Panc1 (cell line): ENCODE results near the gene GPD2. TPM values are rescaled to one million over a fixed set of nuclear protein-coding genes. Genes with fewer than 3 reads are reported as not detected.

Experiments
- ATAC-seq: fragments of 200-7000 bp; cut with Tn5 transposase; 2 replicates; pipeline ENCODE4 v1.9.1; 2020; ENCODE audit warnings: mild to moderate bottlenecking, moderate library complexity
- BruUV-seq: library from RNA; stranded (reverse); fragments of 400-500 nt; replicated peaks from 2 replicates; lab custom pipeline; 2021; lab: Mats Ljungman, UMichigan
- CTCF ChIA-PET: fragments of 300-600 bp; sonication (Branson Sonifier 250); formaldehyde crosslinking; loops from one replicate; lab custom pipeline; 2022; ENCODE audit warnings: antibody characterized with exemption; lab: Charles Lee
- POLR2A ChIA-PET: fragments of 300-600 bp; sonication (Branson Sonifier 250); formaldehyde crosslinking; loops from one replicate; lab custom pipeline; 2022; ENCODE audit warnings: antibody characterized with exemption; lab: Charles Lee
- DNase-seq: peaks from one replicate; pipeline ENCODE4 v3.0.0-alpha.2; 2010; ENCODE audit warnings: low read depth, low spot score
- H3K27ac ChIP-seq: 2 replicates; pipeline ENCODE4 v1.5.1; 2011; ENCODE audit warnings: mild to moderate bottlenecking, low read length, inconsistent platforms
- H3K27me3 ChIP-seq: fragments of 200-500 bp; sonication (Bioruptor generic); 2 replicates; pipeline ENCODE4 v1.6.0; 2014; ENCODE audit warnings: low read length, inconsistent platforms; ENCODE audit not compliant: control insufficient read depth, insufficient read depth
- H3K36me3 ChIP-seq: fragments of 200-500 bp; sonication (Bioruptor generic); 2 replicates; pipeline ENCODE4 v1.5.1; 2014; ENCODE audit warnings: inconsistent platforms, mild to moderate bottlenecking, low read length, moderate library complexity; ENCODE audit not compliant: control insufficient read depth, insufficient read depth
- H3K4me1 ChIP-seq: 2 replicates; pipeline ENCODE4 v1.5.1; 2011; ENCODE audit warnings: inconsistent platforms, mild to moderate bottlenecking, low read length, moderate library complexity; ENCODE audit not compliant: control insufficient read depth, insufficient read depth
- H3K4me3 ChIP-seq, 2 experiments: 2 replicates each; pipeline ENCODE4 v1.5.1; 2011 to 2012; ENCODE audit warnings: low read depth in 2 of 2, low read length in 2 of 2, mild to moderate bottlenecking in 2 of 2, inconsistent platforms in 1 of 2, moderate library complexity in 1 of 2
- H3K9me3 ChIP-seq: fragments of 200-500 bp; sonication (Bioruptor generic); 2 replicates; pipeline ENCODE4 v1.5.1; 2014; ENCODE audit warnings: low read depth, mild to moderate bottlenecking, inconsistent platforms, low read length, moderate library complexity; ENCODE audit not compliant: control insufficient read depth, insufficient read depth
- POLR2AphosphoS5 ChIP-seq: IDR thresholded peaks from 2 replicates; pipeline ENCODE4 v1.6.1; 2012; ENCODE audit warnings: mild to moderate bottlenecking, low read depth, low read length, moderate library complexity
- SIN3A ChIP-seq: IDR thresholded peaks from 2 replicates; pipeline ENCODE4 v1.6.1; 2012; ENCODE audit warnings: low read depth, mild to moderate bottlenecking, low read length, moderate library complexity, borderline replicate concordance; ENCODE audit not compliant: insufficient read depth
- TCF7L2 ChIP-seq: IDR thresholded peaks from 2 replicates; pipeline ENCODE4 v1.6.1; 2011; ENCODE audit warnings: mild to moderate bottlenecking, low read depth, low read length, inconsistent platforms
- in situ Hi-C: cut with HindIII; loops from 2 replicates; pipeline ENCODE4 v1.10.0; 2016; ENCODE audit warnings: low sequenced_read_pairs, low pct_unique_long_range_greater_than_20kb
- intact Hi-C: fragments of 100-400 bp; cut with micrococcal nuclease; formaldehyde crosslinking; loops from one replicate; pipeline ENCODE4 v1.10.0; 2022; ENCODE audit not compliant: unreplicated experiment
- total RNA-seq: library from RNA; stranded (reverse); gene quantifications from one replicate; pipeline ENCODE4 v1.2.1, GENCODE V29; 2021; ENCODE audit not compliant: unreplicated experiment
- TF ChIP-seq, protein P1 (sequence below), 2 experiments: IDR thresholded peaks; 2 replicates each; pipeline ENCODE4 v1.6.1; 2011 to 2012; ENCODE audit warnings: low read depth in 2 of 2, control low read depth in 1 of 2, low read length in 1 of 2, mild to moderate bottlenecking in 1 of 2, moderate library complexity in 1 of 2; ENCODE audit not compliant: insufficient read depth in 1 of 2
- TF ChIP-seq, protein P2 (sequence below): fragments of 450-650 bp; IDR thresholded peaks from 2 replicates; pipeline ENCODE4 v1.5.1; 2017; ENCODE audit warnings: mild to moderate bottlenecking

The GPD2 gene
- total RNA-seq, 1 experiment from 2014 or later = 27.5 TPM

DNA sequence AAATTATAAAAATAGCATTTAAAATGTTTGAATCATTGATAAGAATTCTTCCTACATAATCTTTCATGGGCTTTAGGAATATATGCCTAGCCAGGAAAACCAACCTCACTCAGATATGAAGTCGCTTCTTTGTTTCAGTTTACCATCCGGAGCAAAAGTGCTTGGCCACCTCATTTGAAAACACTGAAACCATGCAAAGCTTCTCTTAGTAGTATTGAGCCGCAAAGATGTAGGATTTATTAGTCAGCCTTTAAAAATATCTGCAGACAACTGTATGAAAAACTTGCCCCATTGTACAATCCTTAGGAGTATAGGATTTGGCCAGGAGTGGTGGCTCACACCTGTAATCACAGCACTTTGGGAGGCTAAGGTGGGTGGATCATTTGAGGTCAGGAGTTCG lies 24.3 kb upstream of the GPD2 start:
- H3K4me3 ChIP-seq = no peak overlapping the region
- ATAC-seq (no peak), DNase-seq (no peak)
- in situ Hi-C loops (no loop called here), intact Hi-C loops (no loop called here)
- H3K36me3 ChIP-seq = no peaks in the 10 kb centered on the region
- BruUV-seq = no TSS peak
- no peak overlapping the region for H3K27ac ChIP-seq
- H3K27me3 ChIP-seq = peaks cover 2% of the 10 kb centered on the region; the same call in 1 of the 2 replicates
- H3K9me3 ChIP-seq = no peaks in the 10 kb centered on the region
- POLR2A ChIA-PET = no interaction called here
- H3K4me1 ChIP-seq = no peaks in the 10 kb centered on the region
- CTCF ChIA-PET = no interaction called here
- no peak for TF ChIP-seq POLR2AphosphoS5
- no peak for TF ChIP-seq SIN3A

DNA sequence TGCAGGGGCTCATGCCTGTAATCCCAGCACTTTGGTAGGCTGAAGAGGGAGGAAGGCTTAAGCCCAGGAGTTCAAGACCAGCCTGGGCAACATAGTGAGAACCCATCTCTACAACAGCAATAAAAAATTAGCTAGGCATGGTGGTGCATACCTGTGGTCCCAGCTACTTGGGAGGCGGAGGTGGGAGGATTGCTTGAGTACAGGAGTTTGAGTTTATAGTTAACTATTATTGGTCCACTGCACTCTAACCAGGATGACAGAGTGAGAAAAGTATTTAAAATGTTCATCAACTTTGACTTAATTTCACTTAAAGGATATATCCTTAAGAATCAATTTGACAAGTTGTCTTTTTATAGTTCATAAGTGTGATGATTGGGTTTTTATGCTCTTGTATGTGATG lies 14.3 kb upstream of the GPD2 start:
- no TSS peak for BruUV-seq
- H3K4me3 ChIP-seq = no peak overlapping the region
- no peaks in the 10 kb centered on the region for H3K9me3 ChIP-seq
- no peaks in the 10 kb centered on the region; the same call in 1 of the 2 replicates for H3K27me3 ChIP-seq
- DNase-seq (no peak), ATAC-seq (no peak)
- H3K36me3 ChIP-seq = no peaks in the 10 kb centered on the region
- in situ Hi-C loops (no loop called here), intact Hi-C loops (loop anchor here (10.0 kb wide), 1 partner anchor 163 kb away; no protein-coding TSS in a partner anchor)
- H3K27ac ChIP-seq = no peak overlapping the region
- POLR2A ChIA-PET = no interaction called here
- H3K4me1 ChIP-seq = no peaks in the 10 kb centered on the region
- CTCF ChIA-PET = no interaction called here
- TF ChIP-seq, protein P1, sequence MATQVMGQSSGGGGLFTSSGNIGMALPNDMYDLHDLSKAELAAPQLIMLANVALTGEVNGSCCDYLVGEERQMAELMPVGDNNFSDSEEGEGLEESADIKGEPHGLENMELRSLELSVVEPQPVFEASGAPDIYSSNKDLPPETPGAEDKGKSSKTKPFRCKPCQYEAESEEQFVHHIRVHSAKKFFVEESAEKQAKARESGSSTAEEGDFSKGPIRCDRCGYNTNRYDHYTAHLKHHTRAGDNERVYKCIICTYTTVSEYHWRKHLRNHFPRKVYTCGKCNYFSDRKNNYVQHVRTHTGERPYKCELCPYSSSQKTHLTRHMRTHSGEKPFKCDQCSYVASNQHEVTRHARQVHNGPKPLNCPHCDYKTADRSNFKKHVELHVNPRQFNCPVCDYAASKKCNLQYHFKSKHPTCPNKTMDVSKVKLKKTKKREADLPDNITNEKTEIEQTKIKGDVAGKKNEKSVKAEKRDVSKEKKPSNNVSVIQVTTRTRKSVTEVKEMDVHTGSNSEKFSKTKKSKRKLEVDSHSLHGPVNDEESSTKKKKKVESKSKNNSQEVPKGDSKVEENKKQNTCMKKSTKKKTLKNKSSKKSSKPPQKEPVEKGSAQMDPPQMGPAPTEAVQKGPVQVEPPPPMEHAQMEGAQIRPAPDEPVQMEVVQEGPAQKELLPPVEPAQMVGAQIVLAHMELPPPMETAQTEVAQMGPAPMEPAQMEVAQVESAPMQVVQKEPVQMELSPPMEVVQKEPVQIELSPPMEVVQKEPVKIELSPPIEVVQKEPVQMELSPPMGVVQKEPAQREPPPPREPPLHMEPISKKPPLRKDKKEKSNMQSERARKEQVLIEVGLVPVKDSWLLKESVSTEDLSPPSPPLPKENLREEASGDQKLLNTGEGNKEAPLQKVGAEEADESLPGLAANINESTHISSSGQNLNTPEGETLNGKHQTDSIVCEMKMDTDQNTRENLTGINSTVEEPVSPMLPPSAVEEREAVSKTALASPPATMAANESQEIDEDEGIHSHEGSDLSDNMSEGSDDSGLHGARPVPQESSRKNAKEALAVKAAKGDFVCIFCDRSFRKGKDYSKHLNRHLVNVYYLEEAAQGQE (IDR thresholded peaks at IDR 0.05; ENCODE audit: insufficient read depth in 1 of 2, low read depth in 2 of 2, low read length in 1 of 2) = no peak
- no peak for TF ChIP-seq SIN3A
- TF ChIP-seq, protein P2, sequence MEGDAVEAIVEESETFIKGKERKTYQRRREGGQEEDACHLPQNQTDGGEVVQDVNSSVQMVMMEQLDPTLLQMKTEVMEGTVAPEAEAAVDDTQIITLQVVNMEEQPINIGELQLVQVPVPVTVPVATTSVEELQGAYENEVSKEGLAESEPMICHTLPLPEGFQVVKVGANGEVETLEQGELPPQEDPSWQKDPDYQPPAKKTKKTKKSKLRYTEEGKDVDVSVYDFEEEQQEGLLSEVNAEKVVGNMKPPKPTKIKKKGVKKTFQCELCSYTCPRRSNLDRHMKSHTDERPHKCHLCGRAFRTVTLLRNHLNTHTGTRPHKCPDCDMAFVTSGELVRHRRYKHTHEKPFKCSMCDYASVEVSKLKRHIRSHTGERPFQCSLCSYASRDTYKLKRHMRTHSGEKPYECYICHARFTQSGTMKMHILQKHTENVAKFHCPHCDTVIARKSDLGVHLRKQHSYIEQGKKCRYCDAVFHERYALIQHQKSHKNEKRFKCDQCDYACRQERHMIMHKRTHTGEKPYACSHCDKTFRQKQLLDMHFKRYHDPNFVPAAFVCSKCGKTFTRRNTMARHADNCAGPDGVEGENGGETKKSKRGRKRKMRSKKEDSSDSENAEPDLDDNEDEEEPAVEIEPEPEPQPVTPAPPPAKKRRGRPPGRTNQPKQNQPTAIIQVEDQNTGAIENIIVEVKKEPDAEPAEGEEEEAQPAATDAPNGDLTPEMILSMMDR = no peak
- no peak for TF ChIP-seq POLR2AphosphoS5
- no peak for TF ChIP-seq TCF7L2

DNA sequence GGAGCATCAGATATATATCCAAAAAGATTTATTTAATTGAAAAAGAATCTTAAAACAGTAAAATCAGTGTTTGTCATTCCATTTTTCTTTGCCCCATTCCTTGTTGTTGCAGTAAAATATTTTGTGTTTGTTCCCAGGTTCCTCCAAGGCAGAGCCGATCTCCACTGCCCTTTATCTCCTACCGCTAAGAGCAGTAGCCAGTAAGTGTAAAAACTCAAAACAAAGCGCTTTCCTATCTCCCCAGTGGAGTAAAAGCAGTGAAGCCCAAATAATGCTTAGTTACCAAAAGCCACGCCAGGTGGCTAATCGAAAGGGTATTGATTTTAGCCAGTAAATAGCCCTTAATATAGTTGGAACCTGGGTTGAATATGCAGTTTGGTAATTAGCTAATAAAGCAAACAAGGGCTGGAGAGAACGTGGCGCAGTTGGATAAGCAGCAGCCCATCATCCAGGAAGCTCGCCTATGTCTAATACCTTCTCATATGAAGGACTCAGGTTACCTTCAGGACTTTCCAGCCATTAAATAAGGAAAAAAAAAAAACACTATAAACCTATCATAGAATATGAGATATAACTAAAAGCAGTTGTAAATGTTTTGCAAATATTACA lies 12.4 kb upstream of the GPD2 start:
- intact Hi-C loops = loop anchor here (10.0 kb wide), 1 partner anchor 161 kb away; no protein-coding TSS in a partner anchor
- no peaks in the 10 kb centered on the region for H3K36me3 ChIP-seq
- ATAC-seq (no peak), DNase-seq (no peak)
- POLR2A ChIA-PET = interaction anchor here (0.6 kb wide), 1 partner anchor 99 kb away, joined by 3 read pairs; no protein-coding TSS in a partner anchor
- CTCF ChIA-PET = no interaction called here
- no peaks in the 10 kb centered on the region for H3K9me3 ChIP-seq
- H3K4me3 ChIP-seq = no peak overlapping the region
- no peaks in the 10 kb centered on the region for H3K4me1 ChIP-seq
- no TSS peak for BruUV-seq
- TF ChIP-seq, protein P2 = no peak
- TF ChIP-seq SIN3A (no peak), TCF7L2 (no peak), POLR2AphosphoS5 (no peak)
- TF ChIP-seq, protein P1 (IDR thresholded peaks at IDR 0.05; ENCODE audit: insufficient read depth in 1 of 2, low read depth in 2 of 2, low read length in 1 of 2) = no peak
- no peaks in the 10 kb centered on the region; the same call in 1 of the 2 replicates for H3K27me3 ChIP-seq
- no peak overlapping the region for H3K27ac ChIP-seq
- in situ Hi-C loops = no loop called here
